Dermis lymphatic vessel endothelial cell (primary cell): ENCODE measurements around the gene CLNK. TPM values are rescaled to one million over a fixed set of nuclear protein-coding genes. Genes with fewer than 3 reads are reported as not detected.

Experiments used
- total RNA-seq: library from RNA; depleted of rRNA; stranded (reverse); fragments of >200 nt; gene quantifications from 2 replicates; pipeline ENCODE4 v1.2.1, GENCODE V29; 2014

CLNK gene, protein sequence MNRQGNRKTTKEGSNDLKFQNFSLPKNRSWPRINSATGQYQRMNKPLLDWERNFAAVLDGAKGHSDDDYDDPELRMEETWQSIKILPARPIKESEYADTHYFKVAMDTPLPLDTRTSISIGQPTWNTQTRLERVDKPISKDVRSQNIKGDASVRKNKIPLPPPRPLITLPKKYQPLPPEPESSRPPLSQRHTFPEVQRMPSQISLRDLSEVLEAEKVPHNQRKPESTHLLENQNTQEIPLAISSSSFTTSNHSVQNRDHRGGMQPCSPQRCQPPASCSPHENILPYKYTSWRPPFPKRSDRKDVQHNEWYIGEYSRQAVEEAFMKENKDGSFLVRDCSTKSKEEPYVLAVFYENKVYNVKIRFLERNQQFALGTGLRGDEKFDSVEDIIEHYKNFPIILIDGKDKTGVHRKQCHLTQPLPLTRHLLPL
- total RNA-seq = not detected in 2 replicates

DNA sequence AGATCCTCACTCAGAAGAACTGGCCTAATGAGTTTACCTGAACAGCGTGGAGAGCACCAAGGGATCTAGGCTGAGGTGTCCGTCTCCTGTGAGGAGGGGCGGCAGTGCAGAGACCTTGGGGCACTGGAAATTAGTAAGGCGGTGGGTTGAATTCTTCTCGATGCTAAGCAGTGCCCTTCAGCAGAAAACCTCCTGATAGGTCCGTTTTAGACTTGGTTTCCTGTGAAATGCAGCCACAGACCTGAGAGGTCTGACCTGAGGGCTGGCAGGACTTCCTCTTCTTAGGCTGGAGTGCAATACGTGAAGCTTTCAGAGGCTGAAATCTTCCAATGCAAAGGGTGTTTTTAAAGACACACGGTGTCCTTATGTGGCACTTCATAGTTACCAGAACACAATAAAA is at the start of gene CLNK:
CLNK (minus strand) TSS at position 138 of the 400 bp plus-strand sequence. CDS start 16,899 bp downstream, outside the sequence.

DNA sequence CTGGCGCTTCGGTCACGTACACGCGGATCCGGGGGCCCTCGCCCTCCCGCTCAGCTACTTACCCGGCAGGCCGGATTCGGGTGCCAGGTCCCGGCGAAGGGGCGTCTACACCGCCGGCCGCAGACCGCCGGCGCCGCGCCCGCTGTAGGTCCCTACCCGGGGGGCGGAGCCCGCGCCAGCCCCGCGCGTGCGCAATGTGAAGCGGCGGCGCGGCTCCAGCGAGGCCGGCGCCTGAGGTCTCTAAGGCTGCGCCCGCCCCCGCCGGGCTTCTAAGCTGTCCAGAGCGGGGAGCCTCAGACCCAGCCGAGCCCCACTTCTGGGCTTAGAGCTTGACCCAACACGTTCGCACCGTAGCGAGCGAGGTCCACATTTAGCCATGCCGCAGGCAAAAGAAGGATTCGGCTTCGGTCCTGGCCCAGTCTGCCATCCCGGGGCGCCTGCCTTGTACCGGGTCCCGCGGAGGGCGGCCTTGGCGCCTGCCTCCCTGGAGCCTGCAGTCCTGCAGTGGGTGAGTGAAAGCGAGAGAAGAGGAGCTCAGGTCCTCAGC is 227.2 kb downstream of the CLNK start, which contains the start of gene ZNF518B:
ZNF518B (minus strand) TSS at position 172 of the 547 bp plus-strand sequence. CDS start 11,098 bp downstream, outside the sequence.

Other genes starting within 250 kb of the CLNK start
- gene ZNF518B, start 227.3 kb downstream of the CLNK start, total RNA-seq = 20.9 and 47.5 TPM in 2 replicates